Activated CD4-positive, alpha-beta T cell treated with anti-CD3 and anti-CD28 coated beads, Interleukin-2, amount 50 U/mL, for 16 hours (primary cell): Measurements from ENCODE around the gene MIF4GD.
"Not testable (repeated sequence)": the region's sequence is repeated elsewhere in the genome, so short reads cannot be mapped to it uniquely, and the experiment has no call there.

ENCODE experiments used
- DNase-seq: peaks from one replicate; pipeline ENCODE4 v3.0.0-alpha.2; 2020

Gene MIF4GD

GRCh38 chr17:75288359-75288758 lies 17.3 kb upstream of the MIF4GD start:
- DNase-seq: no peak

GRCh38 chr17:75287221-75287620 lies 16.2 kb upstream of the MIF4GD start:
- DNase-seq: no peak

- DNase-seq: no peak
These were observed 14.1 kb upstream of the MIF4GD start for GRCh38 chr17:75285123-75285522.

- DNase-seq: not testable (repeated sequence)
These were observed 9.2 kb upstream of the MIF4GD start for GRCh38 chr17:75280189-75280588.

- DNase-seq: no peak
These were observed 6.6 kb upstream of the MIF4GD start for GRCh38 chr17:75277664-75278071.

- DNase-seq: no peak
These were observed 3.1 kb upstream of the MIF4GD start for GRCh38 chr17:75273977-75274708.

- no peak for DNase-seq
These were observed 1.8 kb upstream of the MIF4GD start for GRCh38 chr17:75272848-75273184.

GRCh38 chr17:75271955-75272847 lies 1.2 kb upstream of the MIF4GD start:
- peak; percentile 39 for DNase-seq

GRCh38 chr17:75271233-75271954 lies 363 bp upstream of the MIF4GD start:
- DNase-seq: peak; percentile 90

- peak; percentile 60 for DNase-seq
These were observed 639 bp downstream of the MIF4GD start for GRCh38 chr17:75270218-75270965.

GRCh38 chr17:75269844-75270217 lies 1.2 kb downstream of the MIF4GD start:
- DNase-seq: no peak

GRCh38 chr17:75267411-75268232 lies 3.4 kb downstream of the MIF4GD start:
- DNase-seq: no peak

GRCh38 chr17:75267153-75267410 lies 3.9 kb downstream of the MIF4GD start:
- DNase-seq: no peak

GRCh38 chr17:75266316-75267152 lies 4.5 kb downstream of the MIF4GD start:
- DNase-seq: no peak

GRCh38 chr17:75265614-75266315 lies 5.3 kb downstream of the MIF4GD start:
- DNase-seq: no peak

- no peak for DNase-seq
These were observed 8.0 kb downstream of the MIF4GD start for GRCh38 chr17:75263055-75263454.

- DNase-seq: no peak
These were observed 8.9 kb downstream of the MIF4GD start for GRCh38 chr17:75262112-75262606.

- DNase-seq: peak; percentile 96
These were observed 9.5 kb downstream of the MIF4GD start, which contains the start of the genes GGA3 and MRPS7 for GRCh38 chr17:75261336-75262111. GGA3 (minus strand) TSS chr17:75261606; CDS start chr17:75261587, 19 bp downstream. MRPS7 (plus strand) TSS chr17:75261879; CDS start chr17:75261901, 22 bp downstream.

- peak; percentile 51 for DNase-seq
These were observed 10.2 kb downstream of the MIF4GD start for GRCh38 chr17:75260641-75261335.
